Glutamatergic neuron (in vitro differentiated cells): ENCODE data around the gene DMXL2. TPM values are rescaled to one million over a fixed set of nuclear protein-coding genes. Genes with fewer than 3 reads are reported as not detected.
A peak's percentile ranks its signal among the peaks of the same experiment; 100 is the strongest.

Experiments used
- DNase-seq: peaks from one replicate; pipeline ENCODE4 v3.0.0; 2022
- H3K27ac Mint-ChIP-seq: one replicate; pipeline ENCODE4 v1.8.0; 2020; ENCODE audit warnings: mild to moderate bottlenecking, mixed read lengths, inconsistent platforms; ENCODE audit not compliant: unreplicated experiment
- H3K27me3 Mint-ChIP-seq: one replicate; pipeline ENCODE4 v1.8.0; 2020; ENCODE audit warnings: mild to moderate bottlenecking, moderate library complexity, mixed read lengths, inconsistent platforms; ENCODE audit not compliant: unreplicated experiment
- H3K36me3 Mint-ChIP-seq: one replicate; pipeline ENCODE4 v1.8.0; 2020; ENCODE audit warnings: mild to moderate bottlenecking, mixed read lengths, inconsistent platforms; ENCODE audit not compliant: unreplicated experiment
- H3K4me1 Mint-ChIP-seq: one replicate; pipeline ENCODE4 v1.8.0; 2020; ENCODE audit warnings: mild to moderate bottlenecking, low read depth, mixed read lengths, inconsistent platforms; ENCODE audit not compliant: unreplicated experiment
- H3K4me3 Mint-ChIP-seq: one replicate; pipeline ENCODE4 v1.8.0; 2020; ENCODE audit warnings: mild to moderate bottlenecking, mixed read lengths, inconsistent platforms; ENCODE audit not compliant: unreplicated experiment
- H3K9me3 Mint-ChIP-seq: one replicate; pipeline ENCODE4 v1.8.0; 2020; ENCODE audit warnings: mild to moderate bottlenecking, moderate library complexity, mixed read lengths, inconsistent platforms; ENCODE audit not compliant: unreplicated experiment
- total RNA-seq: library from RNA; stranded (reverse); fragmentation: NEBNext Ultra II Directional; extraction: Animal tissue kit (Norgen Biotek cat#: 25700); gene quantifications from one replicate; pipeline ENCODE4 v1.2.1, GENCODE V29; 2021; ENCODE audit not compliant: unreplicated experiment
- TF ChIP-seq, protein P1 (sequence below): fragments of 200-600 bp; sonication (generic); IDR thresholded peaks from one replicate; pipeline ENCODE4 v1.5.0; 2021; ENCODE audit not compliant: partially characterized antibody, unreplicated experiment

DMXL2 gene
- total RNA-seq, 1 donor from 2014 or later = 48.2 TPM

DNA sequence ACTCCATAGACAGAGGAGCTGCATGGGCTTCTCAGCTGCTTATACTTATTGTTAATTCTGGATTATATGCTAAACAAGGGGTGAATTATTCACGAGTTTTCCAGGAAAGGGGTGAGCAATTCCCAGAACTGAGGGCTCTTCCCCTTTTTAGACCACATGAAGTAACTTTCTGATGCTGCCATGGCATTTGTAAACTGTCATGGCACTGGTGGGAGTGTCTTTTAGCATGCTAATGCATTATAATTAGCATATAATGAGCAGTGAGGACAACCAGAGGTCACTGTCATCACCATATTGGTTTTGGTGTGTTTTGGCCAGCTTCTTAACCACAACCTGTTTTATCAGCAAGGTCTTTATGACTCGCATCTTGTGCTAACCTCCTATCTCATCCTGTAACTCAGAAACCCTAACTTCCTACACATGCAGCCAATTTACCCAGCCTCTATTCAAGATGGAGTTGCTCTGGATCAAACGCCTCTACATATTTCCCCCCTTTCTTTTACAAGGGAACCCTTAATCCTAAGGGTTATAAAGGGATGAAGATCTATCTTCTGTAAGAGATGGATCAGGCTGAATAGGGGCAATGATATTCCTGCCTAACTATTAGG lies 12.1 kb upstream of the DMXL2 start:
- DNase-seq = no peak
- Mint-ChIP-seq H3K4me3 (no peak overlapping the region), H3K36me3 (no peaks in the 10 kb centered on the region), H3K4me1 (no peaks in the 10 kb centered on the region), H3K27ac (no peak overlapping the region), H3K27me3 (no peaks in the 10 kb centered on the region), H3K9me3 (no peaks in the 10 kb centered on the region)
- TF ChIP-seq, protein P1, sequence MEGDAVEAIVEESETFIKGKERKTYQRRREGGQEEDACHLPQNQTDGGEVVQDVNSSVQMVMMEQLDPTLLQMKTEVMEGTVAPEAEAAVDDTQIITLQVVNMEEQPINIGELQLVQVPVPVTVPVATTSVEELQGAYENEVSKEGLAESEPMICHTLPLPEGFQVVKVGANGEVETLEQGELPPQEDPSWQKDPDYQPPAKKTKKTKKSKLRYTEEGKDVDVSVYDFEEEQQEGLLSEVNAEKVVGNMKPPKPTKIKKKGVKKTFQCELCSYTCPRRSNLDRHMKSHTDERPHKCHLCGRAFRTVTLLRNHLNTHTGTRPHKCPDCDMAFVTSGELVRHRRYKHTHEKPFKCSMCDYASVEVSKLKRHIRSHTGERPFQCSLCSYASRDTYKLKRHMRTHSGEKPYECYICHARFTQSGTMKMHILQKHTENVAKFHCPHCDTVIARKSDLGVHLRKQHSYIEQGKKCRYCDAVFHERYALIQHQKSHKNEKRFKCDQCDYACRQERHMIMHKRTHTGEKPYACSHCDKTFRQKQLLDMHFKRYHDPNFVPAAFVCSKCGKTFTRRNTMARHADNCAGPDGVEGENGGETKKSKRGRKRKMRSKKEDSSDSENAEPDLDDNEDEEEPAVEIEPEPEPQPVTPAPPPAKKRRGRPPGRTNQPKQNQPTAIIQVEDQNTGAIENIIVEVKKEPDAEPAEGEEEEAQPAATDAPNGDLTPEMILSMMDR = no peak

DNA sequence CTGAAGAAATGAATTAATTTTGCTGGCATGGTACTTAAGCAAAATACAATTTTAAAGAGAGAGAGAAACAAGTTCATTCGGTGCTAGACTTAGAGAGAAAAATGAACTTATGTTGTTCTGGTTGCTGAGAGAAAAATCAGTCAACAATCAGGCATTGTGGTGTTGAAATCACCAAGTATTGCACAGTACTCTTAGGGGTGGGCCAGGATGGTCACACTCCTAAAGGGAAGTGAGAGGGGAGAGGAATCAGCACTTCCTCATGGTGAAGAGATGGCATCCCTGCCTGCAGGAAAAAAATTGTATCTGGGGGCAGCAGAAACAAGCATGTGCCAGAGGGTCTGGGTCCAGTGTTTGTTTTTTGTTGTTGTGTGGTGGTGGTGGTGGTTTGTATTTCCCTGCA lies 7.0 kb upstream of the DMXL2 start:
- no peak for DNase-seq
- Mint-ChIP-seq H3K4me3 (no peak overlapping the region), H3K36me3 (no peaks in the 10 kb centered on the region), H3K27ac (no peak overlapping the region), H3K4me1 (no peaks in the 10 kb centered on the region), H3K27me3 (no peaks in the 10 kb centered on the region), H3K9me3 (no peaks in the 10 kb centered on the region)
- TF ChIP-seq, protein P1 = no peak

DNA sequence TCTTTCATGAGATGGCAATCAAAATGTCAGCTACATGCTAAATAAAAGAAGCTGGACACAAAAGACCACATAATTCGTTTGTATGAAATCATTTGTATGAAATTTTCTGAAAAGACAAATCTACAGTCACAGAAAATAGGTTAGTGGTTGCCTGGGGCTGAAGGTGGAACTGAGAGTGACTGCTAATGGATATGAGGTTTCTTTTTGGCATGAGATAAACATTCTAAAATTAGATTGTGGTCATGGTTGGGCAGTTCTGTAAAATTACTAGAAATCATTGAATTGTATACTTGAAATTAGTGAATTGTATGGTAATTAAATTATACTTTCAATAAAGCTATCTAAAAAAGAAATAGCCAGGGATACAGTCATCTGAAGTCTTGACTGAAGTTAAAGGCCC lies 2.7 kb upstream of the DMXL2 start:
- DNase-seq = no peak
- TF ChIP-seq, protein P1 = no peak
- Mint-ChIP-seq H3K36me3 (no peaks in the 10 kb centered on the region), H3K4me3 (no peak overlapping the region), H3K27me3 (no peaks in the 10 kb centered on the region), H3K4me1 (peaks cover 8% of the 10 kb centered on the region), H3K27ac (no peak overlapping the region), H3K9me3 (peaks cover 8% of the 10 kb centered on the region)

DNA sequence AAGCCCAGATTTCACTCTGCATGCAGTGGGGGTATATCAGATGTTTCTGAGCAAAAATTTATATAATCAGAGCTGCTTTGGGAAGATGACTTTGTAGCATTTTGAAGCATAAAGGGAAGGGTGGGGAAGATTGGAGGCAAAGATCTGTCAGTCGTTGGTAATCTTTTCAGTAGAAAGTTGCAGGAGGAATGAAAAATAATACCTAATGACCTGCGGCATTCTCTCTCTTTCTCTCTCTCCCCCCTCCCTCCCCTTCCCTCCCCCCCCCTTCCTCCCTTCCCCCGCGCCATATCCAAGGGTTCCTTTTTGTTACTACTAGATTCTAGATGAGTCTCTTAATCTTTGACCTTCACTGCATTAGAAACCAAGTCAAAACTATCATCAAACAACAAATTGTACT lies 1.5 kb upstream of the DMXL2 start:
- Mint-ChIP-seq H3K4me3 (no peak overlapping the region), H3K27ac (no peak overlapping the region), H3K4me1 (peaks cover 9% of the 10 kb centered on the region), H3K9me3 (peaks cover 8% of the 10 kb centered on the region), H3K36me3 (no peaks in the 10 kb centered on the region), H3K27me3 (no peaks in the 10 kb centered on the region)
- DNase-seq = no peak
- TF ChIP-seq, protein P1 = no peak

DNA sequence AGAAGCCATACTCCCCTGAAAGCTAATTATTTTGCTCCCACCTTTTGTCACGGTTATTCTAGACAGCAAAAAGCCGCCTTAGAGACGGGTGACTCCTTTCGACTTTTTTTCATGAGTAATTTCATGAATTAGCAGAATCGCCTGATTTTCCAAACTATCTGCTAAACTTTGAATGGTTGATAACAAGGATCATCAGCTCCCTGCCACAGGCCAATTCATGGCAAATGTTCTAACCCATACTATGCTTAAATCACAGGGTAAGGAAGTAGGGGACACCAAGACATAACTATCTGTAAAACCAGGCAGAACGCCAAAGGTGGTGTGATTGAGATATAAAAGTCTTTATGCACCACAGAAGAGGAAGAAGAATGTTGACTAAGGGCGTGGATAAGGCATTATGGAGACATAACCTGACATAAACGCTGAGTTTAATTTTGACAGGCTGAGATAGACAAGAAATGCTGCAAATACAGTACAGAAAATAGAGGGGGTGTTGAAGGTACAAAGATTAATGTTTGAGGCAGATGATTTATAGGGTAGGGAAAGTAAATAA lies 891 bp upstream of the DMXL2 start:
- H3K27me3 Mint-ChIP-seq = no peaks in the 10 kb centered on the region
- DNase-seq = no peak
- peaks cover 8% of the 10 kb centered on the region for H3K9me3 Mint-ChIP-seq
- peaks cover 9% of the 10 kb centered on the region for H3K4me1 Mint-ChIP-seq
- TF ChIP-seq, protein P1 = no peak
- H3K36me3 Mint-ChIP-seq = no peaks in the 10 kb centered on the region
- H3K27ac Mint-ChIP-seq = no peak overlapping the region
- H3K4me3 Mint-ChIP-seq = peak overlapping the region; percentile 98
